Measurements from ENCODE around the gene TPRKB.
"Not testable (repeated sequence)": the region's sequence is repeated elsewhere in the genome, so short reads cannot be mapped to it uniquely, and the experiment has no call there.

Gene TPRKB

GRCh38 chr2:73736855-73737779 lies at the start of gene TPRKB:
TSS of gene TPRKB (minus strand) at chr2:73737345. CDS start at chr2:73734569, 2,776 bp downstream.
- DNase-seq = peak; percentile 98

DNA sequence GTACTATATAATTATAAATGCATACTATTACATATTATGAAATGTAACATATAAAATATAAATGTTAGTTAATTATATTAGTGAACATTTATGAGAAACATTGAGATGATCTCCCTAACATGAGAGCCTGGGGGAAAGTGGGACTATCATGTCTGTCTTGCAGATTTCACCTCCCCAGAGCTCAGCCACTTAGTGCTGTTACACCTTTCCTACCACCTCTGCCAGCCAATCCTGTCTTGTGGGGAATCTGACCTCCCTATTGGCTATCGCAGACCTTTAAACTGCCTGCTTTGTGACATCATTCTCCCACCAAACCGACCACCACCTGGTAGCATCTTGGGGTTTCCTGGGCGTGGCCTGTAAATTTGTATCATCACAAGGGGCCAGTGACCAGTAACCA lies 46.7 kb upstream of the TPRKB start, which contains the start of gene C2orf78:
C2orf78 (plus strand) TSS at position 301 of the 400 bp plus-strand sequence. CDS start 127 bp downstream, outside the sequence.
- DNase-seq = not testable (repeated sequence)

DNA sequence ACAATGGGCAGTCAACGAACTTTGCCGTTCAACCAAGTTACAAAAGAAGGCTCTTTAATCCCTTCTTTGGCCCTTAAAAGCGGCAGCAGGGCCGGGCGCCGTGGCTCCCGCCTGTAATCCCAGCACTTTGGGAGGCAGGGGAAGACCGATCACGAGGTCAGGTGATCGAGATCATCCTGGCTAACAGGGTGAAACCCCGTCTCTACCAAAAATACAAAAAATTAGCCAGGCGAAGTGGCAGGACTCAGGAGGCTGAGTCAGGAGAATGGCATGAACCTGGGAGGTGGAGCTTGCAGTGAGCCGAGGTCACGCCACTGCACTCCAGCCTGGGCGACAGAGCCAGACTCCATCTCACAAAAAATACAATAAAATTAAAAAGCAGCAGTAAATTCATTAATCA lies 46.3 kb upstream of the TPRKB start:
- not testable (repeated sequence) for DNase-seq

- DNase-seq = no peak
Observed at GRCh38 chr2:73780237-73780582, 43.1 kb upstream of the TPRKB start.

- DNase-seq = peak; percentile 97
Observed at GRCh38 chr2:73779467-73780236, 42.5 kb upstream of the TPRKB start, which contains the start of gene DUSP11. TSS of gene DUSP11 (minus strand) at chr2:73780103. CDS start at chr2:73779974, 129 bp downstream.

DNA sequence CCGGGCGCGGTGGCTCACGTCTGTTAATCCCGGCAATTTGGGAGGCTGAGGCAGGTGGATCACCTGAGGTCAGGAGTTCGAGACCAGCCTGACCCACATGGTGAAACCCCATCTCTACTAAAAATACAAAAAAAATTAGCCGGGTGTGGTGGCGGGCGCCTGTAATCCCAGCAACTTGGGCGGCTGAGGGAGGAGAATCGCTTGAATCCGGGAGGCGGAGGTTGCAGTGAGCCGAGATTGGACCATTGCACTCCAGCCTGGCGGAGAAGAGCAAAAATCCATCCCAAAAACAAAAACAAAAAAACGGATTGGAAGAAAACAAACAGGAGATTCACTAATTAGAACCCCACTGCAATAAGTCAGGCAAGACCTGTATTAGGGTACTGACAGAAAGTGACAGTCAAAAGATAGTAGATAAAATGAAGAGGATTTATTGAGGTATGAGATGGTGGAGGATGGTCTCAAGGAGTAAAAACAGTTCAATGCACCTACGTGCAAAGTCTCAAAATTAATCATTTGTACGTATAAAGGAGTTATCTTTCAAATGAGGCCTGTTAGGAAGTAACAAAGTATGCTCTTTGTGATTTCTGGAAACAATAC lies 41.8 kb upstream of the TPRKB start:
- not testable (repeated sequence) for DNase-seq

GRCh38 chr2:73776869-73777519 lies 39.8 kb upstream of the TPRKB start:
- no peak for DNase-seq

GRCh38 chr2:73776381-73776780 lies 39.2 kb upstream of the TPRKB start:
- DNase-seq = no peak

GRCh38 chr2:73772819-73773218 lies 35.7 kb upstream of the TPRKB start:
- DNase-seq = no peak

GRCh38 chr2:73770725-73771124 lies 33.6 kb upstream of the TPRKB start:
- DNase-seq = no peak

- no peak for DNase-seq
Observed at GRCh38 chr2:73766994-73767393, 29.8 kb upstream of the TPRKB start.

GRCh38 chr2:73766349-73766748 lies 29.2 kb upstream of the TPRKB start:
- no peak for DNase-seq

DNA sequence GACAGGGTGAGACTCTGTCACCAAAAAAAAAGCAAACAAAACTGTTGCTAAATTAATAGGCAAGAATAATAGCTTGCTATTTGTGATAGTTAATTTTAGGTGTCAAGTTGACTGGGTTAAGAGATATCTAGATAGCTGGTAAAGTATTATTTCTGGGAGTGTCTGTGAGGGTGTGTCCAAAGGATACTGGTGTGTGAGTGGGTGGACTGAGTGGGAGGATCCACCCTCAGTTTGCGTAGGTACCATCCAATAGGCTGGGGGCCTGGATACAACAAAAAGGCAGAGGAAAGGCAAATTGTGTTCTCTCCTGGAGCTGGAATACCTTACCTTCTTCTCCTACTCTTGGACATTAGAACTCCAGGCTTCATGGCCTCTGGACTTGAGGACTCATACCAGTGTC lies 27.8 kb upstream of the TPRKB start:
- DNase-seq = no peak

DNA sequence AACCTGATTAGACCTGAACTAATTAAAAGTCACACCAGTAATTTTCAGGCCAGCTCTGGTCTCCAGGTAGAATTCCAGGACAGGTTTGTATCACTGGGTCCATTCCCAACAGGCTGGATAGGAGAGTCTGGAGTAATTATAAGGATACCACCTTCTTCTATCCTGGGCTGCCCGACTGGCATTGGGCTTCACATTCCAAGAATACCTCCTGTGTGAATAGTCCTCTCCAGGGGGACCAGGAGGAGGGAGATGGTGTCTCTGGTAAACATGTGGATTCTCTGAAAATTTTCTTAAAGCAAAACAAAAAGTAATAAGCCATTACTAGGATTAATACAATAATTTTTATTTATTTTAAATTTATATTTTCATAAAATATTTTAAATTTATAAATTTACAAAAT lies 25.4 kb upstream of the TPRKB start:
- DNase-seq = no peak

DNA sequence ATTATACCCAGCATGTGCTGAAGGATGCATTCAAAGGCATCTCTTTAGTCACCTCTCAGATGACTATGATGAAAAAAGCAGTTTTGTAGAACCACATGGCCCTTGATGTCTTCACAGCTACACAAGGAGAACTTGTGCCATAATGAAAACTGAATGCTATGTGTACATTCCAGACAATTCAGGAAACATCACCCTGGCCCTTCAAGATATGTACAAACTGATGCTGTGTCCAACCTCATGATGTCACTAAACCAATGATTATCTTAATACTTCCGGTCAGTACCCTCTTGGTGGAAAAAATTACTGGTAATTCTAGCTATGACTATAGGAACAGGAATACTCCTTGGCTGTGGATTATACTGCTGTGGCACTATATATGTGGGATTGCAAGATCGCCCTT lies 22.8 kb upstream of the TPRKB start:
- DNase-seq = no peak

- no peak for DNase-seq
Observed at GRCh38 chr2:73759285-73759764, 22.2 kb upstream of the TPRKB start.

- DNase-seq = not testable (repeated sequence)
Observed at GRCh38 chr2:73754332-73754731, 17.2 kb upstream of the TPRKB start.

GRCh38 chr2:73749314-73749713 lies 12.2 kb upstream of the TPRKB start:
- DNase-seq = no peak

GRCh38 chr2:73746877-73747208 lies 9.7 kb upstream of the TPRKB start:
- DNase-seq = no peak

GRCh38 chr2:73746015-73746876 lies 9.1 kb upstream of the TPRKB start:
- DNase-seq = no peak

- DNase-seq = no peak
Observed at GRCh38 chr2:73740767-73741166, 3.6 kb upstream of the TPRKB start.

GRCh38 chr2:73739101-73739500 lies 2.0 kb upstream of the TPRKB start:
- DNase-seq = no peak
